Measurements from ENCODE around the gene SYDE2.
"Not testable (repeated sequence)": the region's sequence is repeated elsewhere in the genome, so short reads cannot be mapped to it uniquely, and the experiment has no call there.

SYDE2 gene

GRCh38 chr1:85219853-85220610 lies 19.2 kb upstream of the SYDE2 start:
- DNase-seq (ENCODE audit: low spot score) = no peak

- no peak for DNase-seq (ENCODE audit: low spot score)
These were observed 15.9 kb upstream of the SYDE2 start for GRCh38 chr1:85216697-85217096.

GRCh38 chr1:85214654-85215053 lies 13.8 kb upstream of the SYDE2 start:
- DNase-seq (ENCODE audit: low spot score) = no peak

GRCh38 chr1:85208488-85208887 lies 7.7 kb upstream of the SYDE2 start:
- no peak for DNase-seq (ENCODE audit: low spot score)

- DNase-seq (ENCODE audit: low spot score) = peak; percentile 45
These were observed 2.9 kb upstream of the SYDE2 start for GRCh38 chr1:85203573-85204171.

GRCh38 chr1:85202864-85203255 lies 2.0 kb upstream of the SYDE2 start:
- DNase-seq (ENCODE audit: low spot score) = no peak

GRCh38 chr1:85202092-85202863 lies 1.5 kb upstream of the SYDE2 start:
- no peak for DNase-seq (ENCODE audit: low spot score)

GRCh38 chr1:85201340-85202091 lies 700 bp upstream of the SYDE2 start:
- DNase-seq (ENCODE audit: low spot score) = peak; percentile 95

GRCh38 chr1:85199667-85200462 lies 951 bp downstream of the SYDE2 start:
- DNase-seq (ENCODE audit: low spot score) = no peak

- no peak for DNase-seq (ENCODE audit: low spot score)
These were observed 2.0 kb downstream of the SYDE2 start for GRCh38 chr1:85198864-85199263.

- DNase-seq (ENCODE audit: low spot score) = no peak
These were observed 4.5 kb downstream of the SYDE2 start for GRCh38 chr1:85196358-85196757.

- no peak for DNase-seq (ENCODE audit: low spot score)
These were observed 5.1 kb downstream of the SYDE2 start for GRCh38 chr1:85195703-85196102.

GRCh38 chr1:85192129-85192528 lies 8.7 kb downstream of the SYDE2 start:
- not testable (repeated sequence) for DNase-seq (ENCODE audit: low spot score)

- no peak for DNase-seq (ENCODE audit: low spot score)
These were observed 11.7 kb downstream of the SYDE2 start for GRCh38 chr1:85189120-85189519.

- peak; percentile 36 for DNase-seq (ENCODE audit: low spot score)
These were observed 12.3 kb downstream of the SYDE2 start for GRCh38 chr1:85188530-85188929.

GRCh38 chr1:85187021-85187420 lies 13.8 kb downstream of the SYDE2 start:
- not testable (repeated sequence) for DNase-seq (ENCODE audit: low spot score)

- no peak for DNase-seq (ENCODE audit: low spot score)
These were observed 16.6 kb downstream of the SYDE2 start for GRCh38 chr1:85184245-85184644.

GRCh38 chr1:85182700-85183099 lies 18.1 kb downstream of the SYDE2 start:
- DNase-seq (ENCODE audit: low spot score) = no peak

- DNase-seq (ENCODE audit: low spot score) = no peak
These were observed 19.9 kb downstream of the SYDE2 start for GRCh38 chr1:85180869-85181268.

GRCh38 chr1:85179522-85179921 lies 21.3 kb downstream of the SYDE2 start:
- DNase-seq (ENCODE audit: low spot score) = no peak

GRCh38 chr1:85178396-85178795 lies 22.4 kb downstream of the SYDE2 start:
- no peak for DNase-seq (ENCODE audit: low spot score)

- no peak for DNase-seq (ENCODE audit: low spot score)
These were observed 26.3 kb downstream of the SYDE2 start for GRCh38 chr1:85174503-85174902.

Measured in GM03348 (cell line).